Endothelial cell of umbilical vein (primary cell): ENCODE measurements around the gene RRH. TPM values are rescaled to one million over a fixed set of nuclear protein-coding genes. Genes with fewer than 3 reads are reported as not detected.
A peak's percentile ranks its signal among the peaks of the same experiment; 100 is the strongest.

Experiments
- BruUV-seq: library from RNA; stranded (reverse); fragments of 400-500 nt; replicated peaks from 2 replicates; lab custom pipeline; 2021; lab: Mats Ljungman, UMichigan
- CTCF ChIA-PET: fragments of 300-600, 350-600 bp; sonication (Branson Sonifier 250); formaldehyde crosslinking; loops from one replicate; lab custom pipeline; 2021; ENCODE audit warnings: antibody characterized with exemption, inconsistent platforms; lab: Charles Lee
- POLR2A ChIA-PET: fragments of 300-600, 350-600 bp; sonication (Branson Sonifier 250); formaldehyde crosslinking; loops from one replicate; lab custom pipeline; 2021; ENCODE audit warnings: antibody characterized with exemption, inconsistent platforms; lab: Charles Lee
- DNase-seq: peaks from one replicate; pipeline ENCODE4 v3.0.0-alpha.2; 2011; ENCODE audit warnings: low read depth, low spot score
- FAIRE-seq: peaks from 2 replicates; lab custom pipeline; 2011; peaks lifted over from hg19 to GRCh38; lab: Jason Lieb, UNC
- H2AFZ ChIP-seq: 2 replicates; pipeline ENCODE4 v1.6.0; 2012; ENCODE audit warnings: low read depth, low read length, control low read depth, inconsistent platforms
- H3K27ac ChIP-seq: 2 replicates; pipeline ENCODE4 v1.5.1; 2011; ENCODE audit warnings: low read depth, mild to moderate bottlenecking, control low read depth, low read length, moderate library complexity; ENCODE audit not compliant: insufficient read depth
- H3K27me3 ChIP-seq, 2 experiments: 2 replicates each; pipeline versions ENCODE4 v1.6.0 to v1.6.1; 2011; ENCODE audit warnings: low read length in 2 of 2, mixed read lengths in 1 of 2; ENCODE audit not compliant: control insufficient read depth in 2 of 2, insufficient read depth in 2 of 2
- H3K36me3 ChIP-seq, 2 experiments: 2 replicates in 1 of 2; 3 replicates in 1 of 2; pipeline ENCODE4 v1.5.1; 2011; ENCODE audit warnings: low read length in 2 of 2, mild to moderate bottlenecking in 1 of 2, moderate library complexity in 1 of 2; ENCODE audit not compliant: control insufficient read depth in 2 of 2, insufficient read depth in 2 of 2; ENCODE audit errors: extremely low read depth in 1 of 2
- H3K4me1 ChIP-seq: 3 replicates; pipeline ENCODE4 v1.5.1; 2011; ENCODE audit warnings: mild to moderate bottlenecking, low read length; ENCODE audit not compliant: control insufficient read depth, insufficient read depth; ENCODE audit errors: extremely low read depth
- H3K4me2 ChIP-seq: 2 replicates; pipeline ENCODE4 v1.6.1; 2011; ENCODE audit warnings: low read length, control low read depth, mixed read lengths; ENCODE audit not compliant: insufficient read depth
- H3K4me3 ChIP-seq, 3 experiments: fragments of 200-600 bp in 1 of 3; sonication (generic), shearing (Covaris generic) in 1 of 3; replicated peaks in 1 of 3; 2 replicates each; pipeline ENCODE4 v1.5.1; 2011 to 2016; ENCODE audit warnings: control low read depth in 3 of 3, low read length in 3 of 3, mild to moderate bottlenecking in 2 of 3, inconsistent platforms in 1 of 3, low read depth in 1 of 3, moderate library complexity in 1 of 3; ENCODE audit not compliant: insufficient read depth in 1 of 3
- H3K79me2 ChIP-seq: 2 replicates; pipeline ENCODE4 v1.6.0; 2012; ENCODE audit warnings: low read length, inconsistent platforms; ENCODE audit not compliant: control insufficient read depth, insufficient read depth
- H3K9ac ChIP-seq: replicated peaks from 2 replicates; pipeline ENCODE3; 2011; ENCODE audit warnings: low read length, control low read depth; ENCODE audit not compliant: insufficient read depth; ENCODE audit errors: extremely low read depth
- H3K9me1 ChIP-seq: replicated peaks from 3 replicates; pipeline ENCODE4 v1.6.0; 2011; ENCODE audit warnings: mild to moderate bottlenecking, low read length; ENCODE audit not compliant: control insufficient read depth, insufficient read depth; ENCODE audit errors: extremely low read depth
- H3K9me3 ChIP-seq: replicated peaks from 2 replicates; pipeline ENCODE4 v1.5.1; 2012; ENCODE audit warnings: low read length, inconsistent platforms; ENCODE audit not compliant: control insufficient read depth, insufficient read depth
- H4K20me1 ChIP-seq: replicated peaks from 2 replicates; pipeline ENCODE3; 2011; ENCODE audit warnings: mild to moderate bottlenecking, low read length; ENCODE audit not compliant: control insufficient read depth, insufficient read depth; ENCODE audit errors: extremely low read depth
- CTCF ChIP-seq, 2 donors: IDR thresholded peaks; 1 replicate in 1 of 2; 2 replicates in 1 of 2; pipeline ENCODE4 v1.5.1; 2011; ENCODE audit warnings: low read length in 2 of 2, mild to moderate bottlenecking in 2 of 2, moderate library complexity in 2 of 2, control low read depth in 1 of 2, inconsistent platforms in 1 of 2, low read depth in 1 of 2; ENCODE audit not compliant: insufficient read depth in 1 of 2; ENCODE audit errors: extremely low read depth in 1 of 2
- EZH2 ChIP-seq: IDR thresholded peaks from 2 replicates; pipeline ENCODE4 v1.6.1; 2012; ENCODE audit warnings: borderline replicate concordance, low read depth, mild to moderate bottlenecking, moderate library complexity, low read length, inconsistent platforms; ENCODE audit not compliant: severe bottlenecking
- FOS ChIP-seq: IDR thresholded peaks from 2 replicates; pipeline ENCODE4 v1.6.1; 2011; ENCODE audit warnings: mild to moderate bottlenecking, low read length, moderate library complexity, borderline replicate concordance; ENCODE audit not compliant: insufficient read depth
- GATA2 ChIP-seq: IDR thresholded peaks from 2 replicates; pipeline ENCODE4 v1.7.0; 2011; ENCODE audit warnings: low read depth, mild to moderate bottlenecking, moderate library complexity, mixed read lengths, low read length; ENCODE audit not compliant: insufficient read length, insufficient read depth
- JUN ChIP-seq: IDR thresholded peaks from 2 replicates; pipeline ENCODE4 v1.6.1; 2011; ENCODE audit warnings: borderline replicate concordance, low read depth; ENCODE audit not compliant: insufficient read length, insufficient read depth
- MAX ChIP-seq: IDR thresholded peaks from 2 replicates; pipeline ENCODE4 v1.6.1; 2011; ENCODE audit not compliant: insufficient read depth, insufficient read length
- MYC ChIP-seq: IDR thresholded peaks from one replicate; pipeline ENCODE4 v1.6.1; 2011; ENCODE audit warnings: mild to moderate bottlenecking, low read depth, low read length
- POLR2AphosphoS5 ChIP-seq: IDR thresholded peaks from 2 replicates; pipeline ENCODE4 v1.6.1; 2012; ENCODE audit warnings: low read depth, mild to moderate bottlenecking, control low read depth, low read length, moderate library complexity; ENCODE audit not compliant: insufficient read depth
- dilution Hi-C: fragments of 300-500 bp; cut with MboI; formaldehyde crosslinking; loops from one replicate; pipeline ENCODE4 v1.15.0; 2019; ENCODE audit warnings: low sequenced_read_pairs; ENCODE audit not compliant: extremely low pct_ligation_motif_present
- intact Hi-C: fragments of 100-400 bp; cut with micrococcal nuclease; formaldehyde crosslinking; loops from one replicate; pipeline ENCODE4 v1.10.0; 2022
- polyA plus RNA-seq, 4 experiments: library from polyadenylated mRNA; depleted of rRNA in 3 of 4; stranded (reverse) in 3 of 4; unstranded in 1 of 4; fragments of >200 nt; gene quantifications; 2 replicates each; pipeline versions ENCODE4 v1.2.1 to v1.2.3, GENCODE V29; 2011 to 2012; ENCODE audit warnings: missing spikeins in 1 of 4
- total RNA-seq: library from RNA; stranded (reverse); gene quantifications from 2 replicates; pipeline ENCODE4 v1.2.3, GENCODE V29; 2021

RRH gene
- total and polyA plus RNA-seq, 2 donors (not counting 3 experiments of a cell fraction or from before 2014, with no cell fraction given), result 0.11 to 0.31 TPM

- TF ChIP-seq CTCF (IDR thresholded peaks at IDR 0.05; ENCODE audit: extremely low read depth in 1 of 2, insufficient read depth in 1 of 2, low read depth in 1 of 2, low read length in 2 of 2), result no peak
- no peak for TF ChIP-seq EZH2
- TF ChIP-seq MYC, result no peak
- no peak for TF ChIP-seq POLR2AphosphoS5
- TF ChIP-seq MAX, result no peak
- TF ChIP-seq FOS, result no peak
- no peak for TF ChIP-seq GATA2
- no peak for TF ChIP-seq JUN
- Histone ChIP-seq H3K9me1 (no peaks in the 10 kb centered on the region), H4K20me1 (no peaks in the 10 kb centered on the region), H3K79me2 (peaks cover 28% of the 10 kb centered on the region), H3K36me3 (peaks cover 0 to 10% of the 10 kb centered on the region in 2 experiments), H3K27ac (peak overlapping the region; percentile 67), H3K4me2 (peak overlapping the region; percentile 87), H3K27me3 (no peaks in the 10 kb centered on the region), H3K9me3 (no peaks in the 10 kb centered on the region), H3K9ac (peak overlapping the region; percentile 68), H3K4me1 (peaks cover 13% of the 10 kb centered on the region), H2AFZ (peak overlapping the region; percentile 76), H3K4me3 (peak overlapping the region; percentile 35 to 92 (median 70))
- intact Hi-C loops, result loop anchor here (10.0 kb wide), 1 partner anchor 1141 kb away; no protein-coding TSS in a partner anchor
- DNase-seq (no peak), FAIRE-seq (no peak)
- no TSS peak for BruUV-seq
- ChIA-PET CTCF (interaction anchor here (0.9 to 1.2 kb wide), 2 partner anchors 388 to 389 kb away, joined by 4 to 6 read pairs; no protein-coding TSS in a partner anchor), POLR2A (no interaction called here)
- dilution Hi-C loops, result no loop called here
These were observed 11.7 kb upstream of the RRH start for GRCh38 chr4:109816082-109816442.
